GM08714 (cell line): ENCODE data around the gene GNG2.
A peak's percentile ranks its signal among the peaks of the same experiment; 100 is the strongest.

Experiments used
- H3K4me3 ChIP-seq: fragments of 200-500 bp; sonication (Bioruptor generic); 2 replicates; pipeline ENCODE4 v1.5.1; 2014; ENCODE audit warnings: mild to moderate bottlenecking, low read length, inconsistent platforms
- ZNF274 ChIP-seq: IDR thresholded peaks from 2 replicates; pipeline ENCODE4 v1.6.1; 2012; ENCODE audit warnings: mild to moderate bottlenecking, low read depth, low read length

Gene GNG2

GRCh38 chr14:51845811-51846210 is 14.6 kb upstream of the GNG2 start:
- no peak overlapping the region for H3K4me3 ChIP-seq
- no peak for TF ChIP-seq ZNF274

DNA sequence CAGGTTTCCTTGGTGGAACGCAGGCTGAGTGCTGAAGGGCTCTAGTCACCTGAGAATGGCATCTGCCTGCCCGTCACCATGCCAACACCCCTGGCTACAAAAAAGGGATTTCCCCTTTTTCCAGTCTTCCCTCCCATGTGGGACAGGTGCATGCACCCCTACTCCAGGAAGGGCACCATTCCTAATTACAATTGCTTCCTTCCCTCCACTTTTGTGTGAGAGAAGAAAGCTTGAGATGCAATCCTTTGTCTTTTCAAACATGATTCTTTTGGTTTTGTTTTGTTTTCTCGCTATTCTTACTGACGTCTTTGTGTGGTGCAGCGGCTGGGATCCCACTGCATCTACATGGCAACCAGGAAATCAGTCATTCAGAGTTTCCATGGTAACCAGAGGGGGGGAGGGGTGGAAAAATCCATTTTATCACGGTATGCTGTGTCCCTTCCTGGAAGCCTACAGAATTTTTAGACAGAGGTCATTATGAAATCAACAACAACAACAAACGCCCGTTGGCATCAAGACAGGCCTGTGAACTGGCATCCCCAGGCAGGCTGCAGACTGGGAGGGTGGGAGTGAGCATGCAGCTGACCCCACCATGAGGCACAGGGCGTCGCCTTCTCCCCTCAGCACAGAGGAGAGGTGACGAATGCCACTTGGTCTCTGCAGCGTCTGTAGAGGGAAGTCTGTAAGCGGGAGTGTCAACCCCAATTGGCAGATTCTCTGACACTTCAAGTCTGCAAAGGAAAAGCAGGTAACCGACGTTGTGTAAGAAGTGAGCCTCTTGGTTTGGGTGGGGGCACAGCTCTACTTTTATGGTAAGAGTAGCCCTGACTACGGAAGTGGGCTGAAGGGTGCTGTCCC is 13.6 kb upstream of the GNG2 start:
- TF ChIP-seq ZNF274, result no peak
- H3K4me3 ChIP-seq, result peak overlapping the region; percentile 53; the same call in 1 of the 2 replicates

DNA sequence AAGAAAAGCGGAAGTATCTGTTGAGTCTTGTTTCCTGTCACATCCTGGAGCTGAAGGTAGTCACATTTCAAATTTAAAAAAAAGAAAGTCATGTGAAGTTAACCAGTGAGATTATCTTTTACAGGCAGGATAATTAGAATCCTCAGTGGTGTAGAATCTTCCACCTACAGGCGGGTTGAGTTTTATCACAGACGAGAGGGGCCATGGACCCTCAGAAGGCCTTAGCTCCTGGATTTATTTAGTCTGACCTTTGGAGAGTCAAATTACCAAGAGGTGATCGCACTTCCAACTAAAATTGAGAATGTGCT is 13.0 kb upstream of the GNG2 start:
- TF ChIP-seq ZNF274, result no peak
- H3K4me3 ChIP-seq, result peak overlapping the region; percentile 53; the same call in 1 of the 2 replicates

- no peak for TF ChIP-seq ZNF274
- no peak overlapping the region for H3K4me3 ChIP-seq
Observed at GRCh38 chr14:51848120-51848519, 12.3 kb upstream of the GNG2 start.

GRCh38 chr14:51849097-51849496 is 11.3 kb upstream of the GNG2 start:
- TF ChIP-seq ZNF274, result no peak
- H3K4me3 ChIP-seq, result no peak overlapping the region

- H3K4me3 ChIP-seq, result no peak overlapping the region
- TF ChIP-seq ZNF274, result no peak
Observed at GRCh38 chr14:51850651-51851050, 9.8 kb upstream of the GNG2 start.

GRCh38 chr14:51852541-51852940 is 7.9 kb upstream of the GNG2 start:
- no peak for TF ChIP-seq ZNF274
- no peak overlapping the region for H3K4me3 ChIP-seq

DNA sequence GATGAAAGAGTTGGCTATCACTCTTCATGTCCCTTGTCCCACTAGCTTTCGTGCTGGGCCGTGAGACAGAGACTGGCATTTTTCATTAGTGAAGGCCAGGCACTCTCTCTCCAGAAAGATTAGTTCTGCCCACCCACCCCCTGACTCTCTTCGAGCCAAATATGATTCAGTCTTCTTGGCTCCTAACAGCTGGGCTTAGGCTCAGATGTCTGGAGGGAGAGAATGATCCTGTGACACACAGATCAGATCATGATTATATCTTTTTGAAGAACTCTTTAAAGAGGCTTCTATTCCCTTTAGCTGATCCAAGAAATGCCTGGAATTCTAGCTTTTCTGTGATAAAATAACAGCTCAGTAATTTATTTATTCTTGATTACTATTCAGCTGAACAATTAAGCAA is 5.2 kb upstream of the GNG2 start:
- no peak for TF ChIP-seq ZNF274

GRCh38 chr14:51856792-51857296 is 3.6 kb upstream of the GNG2 start:
- TF ChIP-seq ZNF274, result no peak

More for the DNA sequence above, 5.2 kb upstream of the GNG2 start:
- H3K4me3 ChIP-seq, result no peak overlapping the region

DNA sequence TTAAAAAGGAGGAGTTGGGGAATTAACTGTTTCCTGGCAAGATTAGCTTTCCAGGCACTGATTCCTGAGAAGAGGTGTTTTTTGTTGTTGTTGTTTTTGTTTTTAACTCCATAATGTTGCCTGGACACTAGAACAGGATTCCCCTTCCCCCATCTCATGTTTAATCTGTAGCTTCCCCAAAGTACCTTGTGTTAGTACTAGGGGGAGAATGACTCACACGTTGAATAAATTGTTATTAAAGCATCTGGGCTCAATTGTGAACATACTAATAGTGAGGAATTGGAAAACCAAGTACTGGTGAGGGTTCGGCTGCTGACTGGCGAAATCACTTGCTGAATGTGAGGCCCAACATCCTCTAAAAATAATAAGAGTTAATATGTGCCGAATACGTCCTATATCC is 1.3 kb upstream of the GNG2 start:
- no peak for TF ChIP-seq ZNF274
- no peak overlapping the region for H3K4me3 ChIP-seq

More at GRCh38 chr14:51856792-51857296, 3.6 kb upstream of the GNG2 start:
- H3K4me3 ChIP-seq, result no peak overlapping the region

DNA sequence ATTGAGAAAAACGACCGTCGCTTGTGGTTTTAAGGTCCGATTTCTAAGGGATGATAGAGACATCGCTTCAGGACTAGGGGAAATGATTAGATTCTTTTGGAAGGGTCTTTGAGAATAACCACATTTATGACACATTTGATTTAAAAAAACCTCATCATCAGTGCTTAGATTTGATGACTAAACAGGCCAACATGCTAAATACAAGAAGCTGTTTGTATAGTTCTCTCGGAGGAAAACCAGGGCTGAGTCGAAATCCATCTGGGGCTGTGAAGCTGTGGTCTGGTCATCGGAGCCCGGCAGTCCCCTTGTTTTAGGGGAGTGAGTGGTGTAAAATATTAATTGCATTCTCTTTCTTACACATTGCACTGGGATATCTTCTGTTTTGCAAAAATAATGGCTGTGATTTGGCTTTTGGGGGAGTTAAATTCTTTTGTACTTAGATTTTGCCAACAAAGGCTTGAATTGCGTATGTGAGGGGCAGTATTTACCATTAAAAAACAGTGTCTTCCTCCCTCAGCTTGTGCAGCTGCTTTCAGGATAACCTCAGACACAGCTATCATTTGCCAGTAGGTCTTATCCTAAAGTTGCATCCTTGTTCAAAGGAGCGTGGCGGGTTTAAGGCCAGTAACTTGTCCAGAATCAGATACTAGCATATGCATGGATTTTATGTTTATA is 550 bp downstream of the GNG2 start:
- peak overlapping the region; percentile 98 for H3K4me3 ChIP-seq
- no peak for TF ChIP-seq ZNF274

DNA sequence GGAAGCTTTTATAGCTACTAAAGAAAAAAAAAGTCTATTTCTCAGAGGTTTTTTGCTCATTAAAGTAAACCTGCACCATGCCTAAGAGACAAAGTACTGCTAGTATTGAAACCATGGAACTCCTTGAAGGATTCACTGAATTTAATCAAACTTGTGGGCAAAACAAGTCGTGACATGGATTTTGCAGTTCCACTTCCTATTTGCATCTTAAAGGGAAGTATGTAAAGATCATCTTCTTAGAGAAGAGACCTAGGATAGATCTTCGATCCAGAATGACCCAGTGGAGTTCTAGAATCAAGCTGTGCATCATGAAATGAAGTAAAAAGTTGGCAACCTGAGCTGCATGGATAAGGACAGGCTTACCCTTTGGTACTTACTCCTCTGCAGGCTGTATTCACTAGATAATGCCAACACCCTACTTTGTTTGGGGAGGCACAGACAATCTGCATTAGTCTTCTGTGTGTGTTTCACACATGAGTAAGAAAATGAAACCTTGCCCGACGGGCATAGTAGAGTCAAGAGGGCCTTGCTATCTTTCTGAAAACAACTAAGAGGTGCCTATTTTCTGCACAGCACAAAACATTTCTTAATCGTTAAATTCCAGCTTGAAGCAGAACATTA is 1.9 kb downstream of the GNG2 start:
- no peak for TF ChIP-seq ZNF274
- H3K4me3 ChIP-seq, result peak overlapping the region; percentile 98

- no peak for TF ChIP-seq ZNF274
- peak overlapping the region; percentile 98 for H3K4me3 ChIP-seq
Observed at GRCh38 chr14:51862860-51863259, 2.4 kb downstream of the GNG2 start.

GRCh38 chr14:51865953-51866747 is 5.7 kb downstream of the GNG2 start:
- TF ChIP-seq ZNF274, result no peak
- peak overlapping the region; percentile 15; the same call in 1 of the 2 replicates for H3K4me3 ChIP-seq
